Measurements from ENCODE around the gene SYNM.
"Not testable (repeated sequence)": the region's sequence is repeated elsewhere in the genome, so short reads cannot be mapped to it uniquely, and the experiment has no call there.

Gene SYNM, protein sequence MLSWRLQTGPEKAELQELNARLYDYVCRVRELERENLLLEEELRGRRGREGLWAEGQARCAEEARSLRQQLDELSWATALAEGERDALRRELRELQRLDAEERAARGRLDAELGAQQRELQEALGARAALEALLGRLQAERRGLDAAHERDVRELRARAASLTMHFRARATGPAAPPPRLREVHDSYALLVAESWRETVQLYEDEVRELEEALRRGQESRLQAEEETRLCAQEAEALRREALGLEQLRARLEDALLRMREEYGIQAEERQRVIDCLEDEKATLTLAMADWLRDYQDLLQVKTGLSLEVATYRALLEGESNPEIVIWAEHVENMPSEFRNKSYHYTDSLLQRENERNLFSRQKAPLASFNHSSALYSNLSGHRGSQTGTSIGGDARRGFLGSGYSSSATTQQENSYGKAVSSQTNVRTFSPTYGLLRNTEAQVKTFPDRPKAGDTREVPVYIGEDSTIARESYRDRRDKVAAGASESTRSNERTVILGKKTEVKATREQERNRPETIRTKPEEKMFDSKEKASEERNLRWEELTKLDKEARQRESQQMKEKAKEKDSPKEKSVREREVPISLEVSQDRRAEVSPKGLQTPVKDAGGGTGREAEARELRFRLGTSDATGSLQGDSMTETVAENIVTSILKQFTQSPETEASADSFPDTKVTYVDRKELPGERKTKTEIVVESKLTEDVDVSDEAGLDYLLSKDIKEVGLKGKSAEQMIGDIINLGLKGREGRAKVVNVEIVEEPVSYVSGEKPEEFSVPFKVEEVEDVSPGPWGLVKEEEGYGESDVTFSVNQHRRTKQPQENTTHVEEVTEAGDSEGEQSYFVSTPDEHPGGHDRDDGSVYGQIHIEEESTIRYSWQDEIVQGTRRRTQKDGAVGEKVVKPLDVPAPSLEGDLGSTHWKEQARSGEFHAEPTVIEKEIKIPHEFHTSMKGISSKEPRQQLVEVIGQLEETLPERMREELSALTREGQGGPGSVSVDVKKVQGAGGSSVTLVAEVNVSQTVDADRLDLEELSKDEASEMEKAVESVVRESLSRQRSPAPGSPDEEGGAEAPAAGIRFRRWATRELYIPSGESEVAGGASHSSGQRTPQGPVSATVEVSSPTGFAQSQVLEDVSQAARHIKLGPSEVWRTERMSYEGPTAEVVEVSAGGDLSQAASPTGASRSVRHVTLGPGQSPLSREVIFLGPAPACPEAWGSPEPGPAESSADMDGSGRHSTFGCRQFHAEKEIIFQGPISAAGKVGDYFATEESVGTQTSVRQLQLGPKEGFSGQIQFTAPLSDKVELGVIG (N-terminal part only)

GRCh38 chr15:99104788-99105513 lies at the start of gene SYNM:
TSS of gene SYNM (plus strand) at chr15:99105080. CDS start at chr15:99105200, 120 bp downstream.
- Histone ChIP-seq H3K4me1 (ENCODE audit: control insufficient read depth, insufficient read depth, low read length) (peaks cover 4% of the 10 kb centered on the region), H3K27ac (ENCODE audit: low read depth, low read length) (peak within 1 kb of the TSS; percentile 99), H3K36me3 (ENCODE audit: control insufficient read depth, insufficient read depth, low read length) (no peaks in the 10 kb centered on the region), H3K27me3 (ENCODE audit: control insufficient read depth, insufficient read depth, low read length) (no peaks in the 10 kb centered on the region), H3K9ac (ENCODE audit: low read length) (peak within 1 kb of the TSS; percentile 91), H3K4me3 (ENCODE audit: low read length) (peak within 1 kb of the TSS; percentile 80)

DNA sequence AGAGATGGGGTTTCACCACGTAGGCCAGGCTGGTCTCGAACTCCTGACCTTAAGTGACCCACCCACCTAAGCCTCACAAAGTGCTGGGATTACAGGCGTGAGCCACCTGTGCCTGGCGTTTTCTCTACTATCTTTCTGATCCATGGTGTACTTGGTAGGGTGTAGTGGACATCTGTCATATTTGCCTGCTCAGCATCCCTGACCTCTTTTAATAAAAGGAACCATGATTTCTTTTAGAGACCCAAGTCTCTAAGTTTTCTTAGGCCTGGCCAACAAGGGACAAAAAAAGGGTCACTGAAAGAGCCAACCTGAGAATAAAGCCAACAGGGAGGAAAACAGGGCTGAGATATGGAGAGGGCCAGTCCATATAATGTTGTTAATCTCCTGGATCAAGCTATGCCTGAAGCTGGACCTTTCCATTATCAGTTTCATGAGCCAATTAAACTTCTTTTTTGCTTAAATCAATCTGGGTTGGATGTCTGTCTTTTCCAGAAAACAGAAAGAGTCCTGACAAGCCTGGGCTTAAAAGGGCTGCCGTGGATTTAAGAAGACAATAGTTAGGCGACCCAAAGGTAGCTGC lies 49.2 kb upstream of the SYNM start:
- Histone ChIP-seq H3K4me1 (ENCODE audit: control insufficient read depth, insufficient read depth, low read length) (peaks cover 4% of the 10 kb centered on the region), H3K9ac (ENCODE audit: low read length) (no peak overlapping the region), H3K36me3 (ENCODE audit: control insufficient read depth, insufficient read depth, low read length) (no peaks in the 10 kb centered on the region), H3K4me3 (ENCODE audit: low read length) (no peak overlapping the region), H3K27me3 (ENCODE audit: control insufficient read depth, insufficient read depth, low read length) (no peaks in the 10 kb centered on the region), H3K27ac (ENCODE audit: low read depth, low read length) (no peak overlapping the region)

- H3K4me3 ChIP-seq (ENCODE audit: low read length) = no peak overlapping the region
- H3K27me3 ChIP-seq (ENCODE audit: control insufficient read depth, insufficient read depth, low read length) = no peaks in the 10 kb centered on the region
- no peak overlapping the region for H3K9ac ChIP-seq (ENCODE audit: low read length)
- no peak overlapping the region for H3K27ac ChIP-seq (ENCODE audit: low read depth, low read length)
- H3K36me3 ChIP-seq (ENCODE audit: control insufficient read depth, insufficient read depth, low read length) = no peaks in the 10 kb centered on the region
- peaks cover 4% of the 10 kb centered on the region for H3K4me1 ChIP-seq (ENCODE audit: control insufficient read depth, insufficient read depth, low read length)
Observed at GRCh38 chr15:99057020-99057419, 47.9 kb upstream of the SYNM start.

- Histone ChIP-seq H3K4me3 (ENCODE audit: low read length) (no peak overlapping the region), H3K27ac (ENCODE audit: low read depth, low read length) (peak overlapping the region; percentile 87), H3K27me3 (ENCODE audit: control insufficient read depth, insufficient read depth, low read length) (no peaks in the 10 kb centered on the region)
Observed at GRCh38 chr15:99057697-99058420, 47.0 kb upstream of the SYNM start.

DNA sequence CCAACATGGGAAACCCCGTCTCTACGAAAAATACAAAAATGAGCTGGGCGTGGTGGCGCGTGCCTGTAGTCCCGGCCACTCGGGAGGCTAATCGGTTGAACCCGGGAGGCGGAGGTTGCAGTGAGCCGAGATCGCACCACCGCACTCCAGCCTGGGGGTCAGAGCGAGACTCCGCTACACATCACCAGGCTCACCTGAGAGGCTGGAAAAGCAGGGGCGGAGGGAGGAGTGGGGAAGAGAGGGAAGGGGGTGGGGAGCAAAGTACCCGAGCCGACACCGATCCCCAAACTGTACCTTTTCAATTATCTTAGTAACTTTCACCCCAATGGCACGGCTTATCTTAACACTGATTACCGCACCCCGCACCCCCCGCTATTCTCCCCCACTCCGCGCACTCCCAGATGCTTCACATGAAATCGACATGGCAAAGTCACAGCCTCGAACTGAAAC lies 46.4 kb upstream of the SYNM start:
- H3K9ac ChIP-seq (ENCODE audit: low read length) = no peak overlapping the region

More at GRCh38 chr15:99057697-99058420, 47.0 kb upstream of the SYNM start:
- no peaks in the 10 kb centered on the region for H3K36me3 ChIP-seq (ENCODE audit: control insufficient read depth, insufficient read depth, low read length)
- H3K9ac ChIP-seq (ENCODE audit: low read length) = no peak overlapping the region
- H3K4me1 ChIP-seq (ENCODE audit: control insufficient read depth, insufficient read depth, low read length) = peaks cover 4% of the 10 kb centered on the region

DNA sequence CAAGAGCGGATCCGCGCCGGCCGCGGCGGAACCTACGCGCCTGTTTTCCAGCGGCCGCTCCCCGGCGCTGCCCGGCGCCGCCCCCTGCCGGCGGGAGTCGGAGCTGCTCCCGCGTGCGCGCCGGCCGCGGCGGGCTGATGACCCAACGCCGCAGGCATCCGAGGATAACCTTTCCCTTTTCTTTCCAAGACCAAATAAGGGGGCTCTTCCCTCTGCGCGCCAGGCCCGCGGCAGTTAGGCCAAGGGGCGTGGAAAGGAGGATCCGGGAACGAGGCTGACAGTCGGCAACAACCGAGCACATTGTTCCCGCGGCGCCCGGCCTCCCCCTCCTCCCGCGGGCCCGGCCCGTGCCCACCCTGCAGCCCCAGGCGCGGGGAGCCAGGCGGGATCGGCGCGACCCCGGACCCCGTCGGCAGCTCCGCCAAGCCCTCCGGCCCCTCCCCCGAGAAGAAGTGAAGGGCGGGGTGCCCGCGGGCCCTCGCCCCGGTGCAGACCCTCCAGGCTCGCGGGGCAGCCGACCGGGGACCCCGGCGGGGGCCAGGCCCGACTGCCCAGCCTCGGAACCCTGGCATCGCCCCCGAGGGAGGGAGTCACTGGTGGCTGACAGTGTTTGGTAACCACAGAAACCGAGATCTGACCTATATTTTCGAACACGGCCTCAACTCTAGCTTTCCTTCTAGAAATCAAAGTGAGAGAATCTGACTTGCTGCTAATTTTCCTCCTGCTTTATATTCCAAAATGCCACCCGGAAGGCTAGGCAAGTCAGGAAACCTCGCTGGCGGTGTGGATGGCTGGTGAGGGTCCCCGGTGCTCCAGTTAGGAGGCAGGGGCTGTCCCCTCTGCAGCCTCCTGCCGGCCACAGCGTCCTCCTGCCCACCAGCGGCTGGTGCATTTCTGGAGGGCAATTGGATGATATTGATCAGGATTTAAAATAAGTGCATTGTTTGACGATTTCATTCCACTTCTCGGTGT lies 45.6 kb upstream of the SYNM start:
- H3K9ac ChIP-seq (ENCODE audit: low read length) = peak overlapping the region; percentile 26
- H3K4me1 ChIP-seq (ENCODE audit: control insufficient read depth, insufficient read depth, low read length) = peaks cover 4% of the 10 kb centered on the region
- H3K4me3 ChIP-seq (ENCODE audit: low read length) = peak overlapping the region; percentile 14
- no peaks in the 10 kb centered on the region for H3K36me3 ChIP-seq (ENCODE audit: control insufficient read depth, insufficient read depth, low read length)
- H3K27ac ChIP-seq (ENCODE audit: low read depth, low read length) = peak overlapping the region; percentile 95
- H3K27me3 ChIP-seq (ENCODE audit: control insufficient read depth, insufficient read depth, low read length) = no peaks in the 10 kb centered on the region

More for the DNA sequence above, 46.4 kb upstream of the SYNM start:
- H3K4me1 ChIP-seq (ENCODE audit: control insufficient read depth, insufficient read depth, low read length) = peaks cover 4% of the 10 kb centered on the region
- peak overlapping the region; percentile 87 for H3K27ac ChIP-seq (ENCODE audit: low read depth, low read length)
- no peaks in the 10 kb centered on the region for H3K27me3 ChIP-seq (ENCODE audit: control insufficient read depth, insufficient read depth, low read length)
- H3K36me3 ChIP-seq (ENCODE audit: control insufficient read depth, insufficient read depth, low read length) = no peaks in the 10 kb centered on the region
- H3K4me3 ChIP-seq (ENCODE audit: low read length) = peak overlapping the region; percentile 52

DNA sequence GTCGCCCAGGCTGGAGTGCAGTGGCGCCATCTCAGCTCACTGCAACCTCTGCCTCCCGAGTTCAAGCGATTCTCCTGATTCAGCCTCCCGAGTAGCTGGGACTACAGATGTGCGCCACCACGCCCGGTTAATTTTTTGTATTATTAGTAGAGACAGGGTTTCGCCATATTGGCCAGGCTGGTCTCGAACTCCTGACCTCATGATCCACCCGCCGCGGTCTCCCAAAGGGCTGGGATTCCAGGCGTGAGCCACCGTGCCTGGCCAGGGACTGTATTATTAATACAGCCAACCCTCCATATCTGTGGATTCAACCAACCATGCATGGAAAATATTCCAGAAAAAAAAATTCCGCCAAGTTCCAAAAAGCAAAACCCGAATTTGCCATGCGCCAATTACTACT lies 44.7 kb upstream of the SYNM start:
- H3K36me3 ChIP-seq (ENCODE audit: control insufficient read depth, insufficient read depth, low read length); H3K4me1 ChIP-seq (ENCODE audit: control insufficient read depth, insufficient read depth, low read length); H3K27ac ChIP-seq (ENCODE audit: low read depth, low read length); H3K9ac ChIP-seq (ENCODE audit: low read length); H3K27me3 ChIP-seq (ENCODE audit: control insufficient read depth, insufficient read depth, low read length); H3K4me3 ChIP-seq (ENCODE audit: low read length): not testable (repeated sequence)

DNA sequence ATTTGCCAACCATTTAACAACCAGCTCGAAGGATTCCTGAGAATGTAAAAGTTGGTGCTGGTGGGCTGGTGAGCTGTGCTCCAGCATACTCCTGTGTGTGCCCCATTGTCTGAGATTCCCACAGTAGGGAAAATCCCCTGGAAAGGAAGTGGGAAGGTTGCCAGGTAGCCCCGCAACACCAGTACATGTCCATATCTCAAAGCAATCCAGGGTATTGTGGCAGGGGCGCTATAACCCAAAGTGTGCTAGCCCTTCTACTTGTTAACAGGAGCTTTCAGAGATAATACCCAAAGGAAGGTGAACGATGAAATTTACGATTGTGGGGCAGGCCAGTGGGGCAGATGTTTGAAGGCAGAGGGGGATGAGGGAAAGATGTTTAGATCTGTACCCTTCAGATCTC lies 42.7 kb upstream of the SYNM start:
- Histone ChIP-seq H3K27me3 (ENCODE audit: control insufficient read depth, insufficient read depth, low read length) (no peaks in the 10 kb centered on the region), H3K36me3 (ENCODE audit: control insufficient read depth, insufficient read depth, low read length) (no peaks in the 10 kb centered on the region)

DNA sequence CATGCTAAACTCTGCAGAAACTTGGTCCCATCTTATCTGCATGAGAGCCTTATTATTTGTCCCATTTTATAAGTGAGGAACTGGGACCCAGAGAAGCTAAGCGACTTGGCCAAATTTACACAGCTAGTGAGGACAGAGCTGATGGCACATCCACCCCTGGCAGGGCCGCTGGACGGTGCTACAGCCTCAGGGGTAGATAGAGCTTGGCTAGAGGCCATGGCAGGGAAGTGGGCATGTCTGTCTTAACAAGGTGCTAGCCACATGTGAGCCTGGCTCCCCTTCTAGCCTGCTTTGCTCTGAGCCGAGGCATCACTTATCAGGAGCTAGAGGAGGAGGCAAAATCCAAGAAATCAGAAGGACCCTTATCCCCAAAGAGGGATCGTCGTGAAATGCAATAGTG lies 36.7 kb upstream of the SYNM start:
- Histone ChIP-seq H3K4me1 (ENCODE audit: control insufficient read depth, insufficient read depth, low read length) (no peaks in the 10 kb centered on the region), H3K9ac (ENCODE audit: low read length) (no peak overlapping the region), H3K27me3 (ENCODE audit: control insufficient read depth, insufficient read depth, low read length) (no peaks in the 10 kb centered on the region), H3K4me3 (ENCODE audit: low read length) (no peak overlapping the region), H3K36me3 (ENCODE audit: control insufficient read depth, insufficient read depth, low read length) (no peaks in the 10 kb centered on the region), H3K27ac (ENCODE audit: low read depth, low read length) (no peak overlapping the region)

More for the DNA sequence above, 42.7 kb upstream of the SYNM start:
- H3K27ac ChIP-seq (ENCODE audit: low read depth, low read length) = no peak overlapping the region
- H3K4me3 ChIP-seq (ENCODE audit: low read length) = no peak overlapping the region
- no peak overlapping the region for H3K9ac ChIP-seq (ENCODE audit: low read length)
- peaks cover 4% of the 10 kb centered on the region for H3K4me1 ChIP-seq (ENCODE audit: control insufficient read depth, insufficient read depth, low read length)

DNA sequence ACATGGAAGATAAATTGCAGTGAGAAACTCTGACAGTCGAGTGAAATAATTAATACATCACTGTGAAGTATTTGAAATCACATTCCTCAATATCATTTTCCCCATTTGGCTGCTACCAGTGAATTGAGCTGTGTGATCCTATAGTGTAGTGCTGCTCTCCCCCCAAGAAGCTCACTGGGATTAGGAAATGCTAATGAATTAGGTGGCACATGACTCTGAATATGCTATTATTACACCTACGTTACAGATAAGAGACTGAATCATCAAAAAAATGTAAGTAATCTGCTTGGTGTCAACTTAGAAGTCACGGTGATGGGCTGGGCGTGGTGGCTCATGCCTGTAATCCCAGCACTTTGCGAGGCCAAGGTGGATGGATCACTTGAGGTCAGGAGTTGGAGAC lies 34.7 kb upstream of the SYNM start:
- no peaks in the 10 kb centered on the region for H3K36me3 ChIP-seq (ENCODE audit: control insufficient read depth, insufficient read depth, low read length)
- H3K4me3 ChIP-seq (ENCODE audit: low read length) = no peak overlapping the region
- H3K9ac ChIP-seq (ENCODE audit: low read length) = no peak overlapping the region
- no peaks in the 10 kb centered on the region for H3K27me3 ChIP-seq (ENCODE audit: control insufficient read depth, insufficient read depth, low read length)
- no peak overlapping the region for H3K27ac ChIP-seq (ENCODE audit: low read depth, low read length)
- no peaks in the 10 kb centered on the region for H3K4me1 ChIP-seq (ENCODE audit: control insufficient read depth, insufficient read depth, low read length)

All from rectal smooth muscle tissue (tissue), 1 donor.